ENCODE measurements around the gene CNTROB.

Gene CNTROB

GRCh38 chr17:7989781-7990655 lies 58.0 kb downstream of the CNTROB start:
- DNase-seq = peak; percentile 78

- peak; percentile 19 for DNase-seq
Observed at GRCh38 chr17:7992516-7992915, 60.5 kb downstream of the CNTROB start.

GRCh38 chr17:7992924-7993323 lies 60.9 kb downstream of the CNTROB start:
- peak; percentile 55 for DNase-seq

- no peak for DNase-seq
Observed at GRCh38 chr17:7993972-7994589, 62.1 kb downstream of the CNTROB start.

GRCh38 chr17:7995724-7996123 lies 63.7 kb downstream of the CNTROB start:
- no peak for DNase-seq

GRCh38 chr17:7997186-7997585 lies 65.2 kb downstream of the CNTROB start:
- peak; percentile 45 for DNase-seq
